22Rv1 (cell line): ENCODE measurements around the gene CD14.

ENCODE experiments used
- H3K27ac ChIP-seq: fragments of 450-650 bp; 2 replicates; pipeline ENCODE4 v1.5.1; 2017
- ZFX ChIP-seq: fragments of 450-650 bp; IDR thresholded peaks from 2 replicates; pipeline ENCODE4 v1.6.1; 2017; ENCODE audit warnings: antibody characterized with exemption, borderline replicate concordance
- TF ChIP-seq, protein P1 (sequence below): fragments of 450-650 bp; IDR thresholded peaks from 2 replicates; pipeline ENCODE4 v1.5.1; 2017; ENCODE audit warnings: mild to moderate bottlenecking

Gene CD14

DNA sequence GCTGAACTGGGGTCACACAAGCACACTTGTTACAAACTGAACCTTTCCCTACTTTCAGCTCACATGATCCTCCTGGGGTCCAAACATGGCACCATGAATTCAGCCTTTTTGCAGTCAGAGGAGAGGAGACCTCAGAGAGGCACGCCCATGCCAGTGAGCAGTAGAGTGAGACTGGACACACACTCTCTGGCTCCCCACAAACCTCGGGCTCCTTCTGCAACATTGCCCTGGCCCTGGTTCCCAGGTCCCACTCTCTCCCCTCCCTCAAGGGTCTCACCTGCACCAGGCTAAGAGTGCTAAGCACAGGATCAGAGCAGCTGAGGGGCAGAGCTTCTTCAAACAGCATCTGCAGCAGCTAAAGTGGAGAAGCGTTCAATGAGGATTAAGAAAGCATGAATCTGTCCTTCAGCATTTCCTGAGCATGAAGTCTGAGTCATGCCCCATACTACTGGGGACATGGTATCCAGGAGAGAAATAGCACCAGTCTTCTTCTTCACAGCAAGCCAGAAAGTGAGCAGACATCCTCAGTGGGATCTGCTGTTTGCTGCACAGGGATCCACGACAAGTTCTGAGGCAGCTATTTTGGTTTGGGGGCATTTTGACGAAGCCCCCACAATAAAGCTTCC is 41.1 kb downstream of the CD14 start:
- TF ChIP-seq, protein P1, sequence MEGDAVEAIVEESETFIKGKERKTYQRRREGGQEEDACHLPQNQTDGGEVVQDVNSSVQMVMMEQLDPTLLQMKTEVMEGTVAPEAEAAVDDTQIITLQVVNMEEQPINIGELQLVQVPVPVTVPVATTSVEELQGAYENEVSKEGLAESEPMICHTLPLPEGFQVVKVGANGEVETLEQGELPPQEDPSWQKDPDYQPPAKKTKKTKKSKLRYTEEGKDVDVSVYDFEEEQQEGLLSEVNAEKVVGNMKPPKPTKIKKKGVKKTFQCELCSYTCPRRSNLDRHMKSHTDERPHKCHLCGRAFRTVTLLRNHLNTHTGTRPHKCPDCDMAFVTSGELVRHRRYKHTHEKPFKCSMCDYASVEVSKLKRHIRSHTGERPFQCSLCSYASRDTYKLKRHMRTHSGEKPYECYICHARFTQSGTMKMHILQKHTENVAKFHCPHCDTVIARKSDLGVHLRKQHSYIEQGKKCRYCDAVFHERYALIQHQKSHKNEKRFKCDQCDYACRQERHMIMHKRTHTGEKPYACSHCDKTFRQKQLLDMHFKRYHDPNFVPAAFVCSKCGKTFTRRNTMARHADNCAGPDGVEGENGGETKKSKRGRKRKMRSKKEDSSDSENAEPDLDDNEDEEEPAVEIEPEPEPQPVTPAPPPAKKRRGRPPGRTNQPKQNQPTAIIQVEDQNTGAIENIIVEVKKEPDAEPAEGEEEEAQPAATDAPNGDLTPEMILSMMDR = no peak
- TF ChIP-seq ZFX = no peak
- no peak overlapping the region for H3K27ac ChIP-seq

- H3K27ac ChIP-seq = no peak overlapping the region
- TF ChIP-seq, protein P1 = no peak
- TF ChIP-seq ZFX = no peak
Observed at GRCh38 chr5:140590861-140591260, 42.1 kb downstream of the CD14 start.

GRCh38 chr5:140588311-140589070 is 44.5 kb downstream of the CD14 start:
- H3K27ac ChIP-seq = no peak overlapping the region
- TF ChIP-seq ZFX = no peak
- TF ChIP-seq, protein P1 = no peak

- TF ChIP-seq ZFX = no peak
- TF ChIP-seq, protein P1 = no peak
Observed at GRCh38 chr5:140587495-140587894, 45.5 kb downstream of the CD14 start.

More at GRCh38 chr5:140587495-140587894, 45.5 kb downstream of the CD14 start:
- H3K27ac ChIP-seq = no peak overlapping the region
